NB4 (cell line): ENCODE data around the gene SH2D1B.

Experiments used
- MAX ChIP-seq: IDR thresholded peaks from 2 replicates; pipeline ENCODE4 v1.6.1; 2011; ENCODE audit warnings: low read depth, low read length
- POLR2A ChIP-seq: IDR thresholded peaks from 2 replicates; pipeline ENCODE4 v1.6.1; 2011; ENCODE audit warnings: mild to moderate bottlenecking; ENCODE audit not compliant: insufficient read length; ENCODE audit errors: extremely low read depth
- TF ChIP-seq, protein P1 (sequence below): IDR thresholded peaks from one replicate; pipeline ENCODE4 v1.5.1; 2012; ENCODE audit warnings: low read depth, low read length

GRCh38 chr1:162383091-162383490, 28.8 kb downstream of the SH2D1B start:
- TF ChIP-seq, protein P1, sequence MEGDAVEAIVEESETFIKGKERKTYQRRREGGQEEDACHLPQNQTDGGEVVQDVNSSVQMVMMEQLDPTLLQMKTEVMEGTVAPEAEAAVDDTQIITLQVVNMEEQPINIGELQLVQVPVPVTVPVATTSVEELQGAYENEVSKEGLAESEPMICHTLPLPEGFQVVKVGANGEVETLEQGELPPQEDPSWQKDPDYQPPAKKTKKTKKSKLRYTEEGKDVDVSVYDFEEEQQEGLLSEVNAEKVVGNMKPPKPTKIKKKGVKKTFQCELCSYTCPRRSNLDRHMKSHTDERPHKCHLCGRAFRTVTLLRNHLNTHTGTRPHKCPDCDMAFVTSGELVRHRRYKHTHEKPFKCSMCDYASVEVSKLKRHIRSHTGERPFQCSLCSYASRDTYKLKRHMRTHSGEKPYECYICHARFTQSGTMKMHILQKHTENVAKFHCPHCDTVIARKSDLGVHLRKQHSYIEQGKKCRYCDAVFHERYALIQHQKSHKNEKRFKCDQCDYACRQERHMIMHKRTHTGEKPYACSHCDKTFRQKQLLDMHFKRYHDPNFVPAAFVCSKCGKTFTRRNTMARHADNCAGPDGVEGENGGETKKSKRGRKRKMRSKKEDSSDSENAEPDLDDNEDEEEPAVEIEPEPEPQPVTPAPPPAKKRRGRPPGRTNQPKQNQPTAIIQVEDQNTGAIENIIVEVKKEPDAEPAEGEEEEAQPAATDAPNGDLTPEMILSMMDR = no peak
- TF ChIP-seq POLR2A (no peak), MAX (no peak)
